ENCODE results near the gene ADAM12. TPM values are rescaled to one million over a fixed set of nuclear protein-coding genes. Genes with fewer than 3 reads are reported as not detected.

The ADAM12 gene
- total RNA-seq, 1 donor from 2014 or later: 8.0 TPM

- Mint-ChIP-seq H3K4me3 (no peak overlapping the region), H3K9me3 (peaks cover 4% of the 10 kb centered on the region), H3K27me3 (ENCODE audit: insufficient read depth, low read depth) (no peaks in the 10 kb centered on the region), H3K36me3 (no peaks in the 10 kb centered on the region), H3K27ac (no peak overlapping the region), H3K4me1 (no peaks in the 10 kb centered on the region)
- Histone ChIP-seq H3K9me3 (ENCODE audit: low read depth) (no peaks in the 10 kb centered on the region), H3K9ac (no peak overlapping the region), H2AFZ (replicated peaks) (peak overlapping the region; percentile 9), H3K4me2 (no peak overlapping the region), H3K27me3 (no peaks in the 10 kb centered on the region), H3K36me3 (no peaks in the 10 kb centered on the region), H3K4me3 (no peak overlapping the region), H3K79me2 (ENCODE audit: low read depth) (no peaks in the 10 kb centered on the region), H4K20me1 (ENCODE audit: low read depth) (no peaks in the 10 kb centered on the region), H3K27ac (no peak overlapping the region), H3K4me1 (peaks cover 10% of the 10 kb centered on the region), H3F3A (ENCODE audit: low read depth) (peaks cover 2% of the 10 kb centered on the region)
- DNase-seq (ENCODE audit: low spot score): no peak
- no peak for TF ChIP-seq EZH2 (IDR thresholded peaks at IDR 0.05)
- TF ChIP-seq, protein P1, sequence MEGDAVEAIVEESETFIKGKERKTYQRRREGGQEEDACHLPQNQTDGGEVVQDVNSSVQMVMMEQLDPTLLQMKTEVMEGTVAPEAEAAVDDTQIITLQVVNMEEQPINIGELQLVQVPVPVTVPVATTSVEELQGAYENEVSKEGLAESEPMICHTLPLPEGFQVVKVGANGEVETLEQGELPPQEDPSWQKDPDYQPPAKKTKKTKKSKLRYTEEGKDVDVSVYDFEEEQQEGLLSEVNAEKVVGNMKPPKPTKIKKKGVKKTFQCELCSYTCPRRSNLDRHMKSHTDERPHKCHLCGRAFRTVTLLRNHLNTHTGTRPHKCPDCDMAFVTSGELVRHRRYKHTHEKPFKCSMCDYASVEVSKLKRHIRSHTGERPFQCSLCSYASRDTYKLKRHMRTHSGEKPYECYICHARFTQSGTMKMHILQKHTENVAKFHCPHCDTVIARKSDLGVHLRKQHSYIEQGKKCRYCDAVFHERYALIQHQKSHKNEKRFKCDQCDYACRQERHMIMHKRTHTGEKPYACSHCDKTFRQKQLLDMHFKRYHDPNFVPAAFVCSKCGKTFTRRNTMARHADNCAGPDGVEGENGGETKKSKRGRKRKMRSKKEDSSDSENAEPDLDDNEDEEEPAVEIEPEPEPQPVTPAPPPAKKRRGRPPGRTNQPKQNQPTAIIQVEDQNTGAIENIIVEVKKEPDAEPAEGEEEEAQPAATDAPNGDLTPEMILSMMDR (IDR thresholded peaks at IDR 0.05): no peak
- no peak for TF ChIP-seq EZH2phosphoT487 (IDR thresholded peaks at IDR 0.05)
Observed at GRCh38 chr10:126369125-126369710, 19.1 kb downstream of the ADAM12 start.

GRCh38 chr10:126357169-126357568 lies 31.1 kb downstream of the ADAM12 start:
- H3K36me3 Mint-ChIP-seq: peaks cover 4% of the 10 kb centered on the region

GRCh38 chr10:126353666-126354065 lies 34.6 kb downstream of the ADAM12 start:
- no peaks in the 10 kb centered on the region for H4K20me1 ChIP-seq (ENCODE audit: low read depth)
- DNase-seq (ENCODE audit: low spot score): no peak
- no peaks in the 10 kb centered on the region for H3K79me2 ChIP-seq (ENCODE audit: low read depth)
- H3K4me1 ChIP-seq: peaks cover 5% of the 10 kb centered on the region
- no peak overlapping the region for H2AFZ ChIP-seq (replicated peaks)
- H3K9me3 Mint-ChIP-seq: peaks cover 32% of the 10 kb centered on the region
- peaks cover 4% of the 10 kb centered on the region for H3K9me3 ChIP-seq (ENCODE audit: low read depth)
- H3K27ac ChIP-seq: no peak overlapping the region
- peaks cover 14% of the 10 kb centered on the region for H3K4me1 Mint-ChIP-seq
- TF ChIP-seq, protein P1 (IDR thresholded peaks at IDR 0.05): no peak
- TF ChIP-seq EZH2 (IDR thresholded peaks at IDR 0.05) (no peak), EZH2phosphoT487 (IDR thresholded peaks at IDR 0.05) (no peak)
- H3K27ac Mint-ChIP-seq: no peak overlapping the region
- no peaks in the 10 kb centered on the region for H3K27me3 ChIP-seq
- H3K36me3 ChIP-seq: no peaks in the 10 kb centered on the region
- no peaks in the 10 kb centered on the region for H3F3A ChIP-seq (ENCODE audit: low read depth)
- no peak overlapping the region for H3K4me3 ChIP-seq
- peaks cover 3% of the 10 kb centered on the region for H3K27me3 Mint-ChIP-seq (ENCODE audit: insufficient read depth, low read depth)
- no peak overlapping the region for H3K9ac ChIP-seq
- no peak overlapping the region for H3K4me3 Mint-ChIP-seq
- peak overlapping the region; percentile 13 for H3K4me2 ChIP-seq
- no peaks in the 10 kb centered on the region for H3K36me3 Mint-ChIP-seq

More at GRCh38 chr10:126357169-126357568, 31.1 kb downstream of the ADAM12 start:
- Histone ChIP-seq H3K79me2 (ENCODE audit: low read depth) (no peaks in the 10 kb centered on the region), H3K4me2 (no peak overlapping the region), H3K4me1 (peaks cover 5% of the 10 kb centered on the region), H3K9ac (no peak overlapping the region), H3K27ac (no peak overlapping the region), H3K9me3 (ENCODE audit: low read depth) (peaks cover 5% of the 10 kb centered on the region), H4K20me1 (ENCODE audit: low read depth) (no peaks in the 10 kb centered on the region), H3K4me3 (no peak overlapping the region), H3F3A (ENCODE audit: low read depth) (no peaks in the 10 kb centered on the region), H3K36me3 (peaks cover 6% of the 10 kb centered on the region), H3K27me3 (no peaks in the 10 kb centered on the region), H2AFZ (replicated peaks) (no peak overlapping the region)
- Mint-ChIP-seq H3K9me3 (peaks cover 55% of the 10 kb centered on the region), H3K4me3 (no peak overlapping the region), H3K27ac (no peak overlapping the region), H3K4me1 (peaks cover 14% of the 10 kb centered on the region), H3K27me3 (ENCODE audit: insufficient read depth, low read depth) (no peaks in the 10 kb centered on the region)
- TF ChIP-seq, protein P1 (IDR thresholded peaks at IDR 0.05): no peak
- DNase-seq (ENCODE audit: low spot score): no peak
